Testis (tissue), 3 donors: Measurements from ENCODE around the gene ABAT. TPM values are rescaled to one million over a fixed set of nuclear protein-coding genes. Genes with fewer than 3 reads are reported as not detected.

Experiments used
- DNase-seq: peaks from one replicate; pipeline ENCODE4 v3.0.0-alpha.2; 2019
- H3K27ac ChIP-seq, 2 donors: fragments of 200-600 bp; sonication (generic); one replicate each; pipeline ENCODE4 v1.5.1; 2019
- H3K27me3 ChIP-seq: fragments of 200-600 bp; sonication (generic); one replicate; pipeline ENCODE4 v1.5.1; 2019
- H3K36me3 ChIP-seq: fragments of 200-600 bp; sonication (generic); one replicate; pipeline ENCODE4 v1.5.1; 2017; ENCODE audit warnings: low read depth; ENCODE audit errors: missing control alignments
- H3K4me1 ChIP-seq: fragments of 200-600 bp; sonication (generic); one replicate; pipeline ENCODE4 v1.5.1; 2019
- H3K4me3 ChIP-seq, 2 donors: fragments of 200-600 bp; sonication (generic); one replicate each; pipeline ENCODE4 v1.5.1; 2017 to 2019
- H3K9me3 ChIP-seq: fragments of 200-600 bp; sonication (generic); one replicate; pipeline ENCODE4 v1.5.1; 2017
- POLR2A ChIP-seq: fragments of 450-650 bp; IDR thresholded peaks from one replicate; pipeline ENCODE4 v1.6.1; 2017; ENCODE audit warnings: antibody characterized with exemption, mild to moderate bottlenecking, moderate library complexity
- WGBS, 2 donors: methylation state at CpG; one replicate each; pipeline ENCODE4 v1.1.5; 2018; 5-methylcytosine and 5-hydroxymethylcytosine counted together
- intact Hi-C: fragments of 100-400 bp; cut with DNase I; formaldehyde crosslinking; loops from one replicate; pipeline ENCODE4 v1.15.1; 2023; ENCODE audit warnings: low total_unique reads
- polyA plus RNA-seq: library from polyadenylated mRNA; stranded (reverse); fragments of 350-450 nt; fragmentation: Illumina TruSeq; extraction: RNeasy Lipid Tissue Mini Kit (QIAGEN cat#74804); gene quantifications from one replicate; pipeline ENCODE4 v1.2.3, GENCODE V29; 2014; ENCODE audit warnings: low read depth, low replicate concordance; ENCODE audit not compliant: insufficient read depth
- total RNA-seq, 2 donors: library from RNA; depleted of rRNA; stranded (reverse); fragments of >200 nt; gene quantifications; one replicate each; pipeline ENCODE4 v1.2.3, GENCODE V29; 2016
- TF ChIP-seq, protein P1 (sequence below), 3 experiments: fragments of 450-650 bp in 2 of 3; fragments of 200-600 bp in 1 of 3; sonication (generic) in 1 of 3; IDR thresholded peaks; one replicate each; pipeline ENCODE4 v1.5.1; 2016 to 2019; ENCODE audit warnings: antibody characterized with exemption in 3 of 3, mild to moderate bottlenecking in 2 of 3, moderate library complexity in 1 of 3

Gene ABAT
- total and polyA plus RNA-seq, 3 donors from 2014 or later = 25.3 to 108 (median 71.7) TPM

- 92 to 93% methylated on average over 3 of the region's 3 CpGs for WGBS, 2 donors
- intact Hi-C loops = no loop called here
- no peaks in the 10 kb centered on the region for H3K4me1 ChIP-seq
- DNase-seq = no peak
- H3K36me3 ChIP-seq = no peaks in the 10 kb centered on the region
- TF ChIP-seq, protein P1, sequence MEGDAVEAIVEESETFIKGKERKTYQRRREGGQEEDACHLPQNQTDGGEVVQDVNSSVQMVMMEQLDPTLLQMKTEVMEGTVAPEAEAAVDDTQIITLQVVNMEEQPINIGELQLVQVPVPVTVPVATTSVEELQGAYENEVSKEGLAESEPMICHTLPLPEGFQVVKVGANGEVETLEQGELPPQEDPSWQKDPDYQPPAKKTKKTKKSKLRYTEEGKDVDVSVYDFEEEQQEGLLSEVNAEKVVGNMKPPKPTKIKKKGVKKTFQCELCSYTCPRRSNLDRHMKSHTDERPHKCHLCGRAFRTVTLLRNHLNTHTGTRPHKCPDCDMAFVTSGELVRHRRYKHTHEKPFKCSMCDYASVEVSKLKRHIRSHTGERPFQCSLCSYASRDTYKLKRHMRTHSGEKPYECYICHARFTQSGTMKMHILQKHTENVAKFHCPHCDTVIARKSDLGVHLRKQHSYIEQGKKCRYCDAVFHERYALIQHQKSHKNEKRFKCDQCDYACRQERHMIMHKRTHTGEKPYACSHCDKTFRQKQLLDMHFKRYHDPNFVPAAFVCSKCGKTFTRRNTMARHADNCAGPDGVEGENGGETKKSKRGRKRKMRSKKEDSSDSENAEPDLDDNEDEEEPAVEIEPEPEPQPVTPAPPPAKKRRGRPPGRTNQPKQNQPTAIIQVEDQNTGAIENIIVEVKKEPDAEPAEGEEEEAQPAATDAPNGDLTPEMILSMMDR (IDR thresholded peaks at IDR 0.05) = no peak
- no peak for TF ChIP-seq POLR2A
- H3K4me3 ChIP-seq = no peak overlapping the region
- H3K27ac ChIP-seq = no peak overlapping the region
- H3K9me3 ChIP-seq = no peaks in the 10 kb centered on the region
- H3K27me3 ChIP-seq = no peaks in the 10 kb centered on the region
Observed at GRCh38 chr16:8808009-8808408, 133.6 kb downstream of the ABAT start.

GRCh38 chr16:8808613-8809353 lies 134.4 kb downstream of the ABAT start:
- 80 to 85% methylated on average over 11 of the region's 11 CpGs for WGBS, 2 donors
- DNase-seq = no peak
- Histone ChIP-seq H3K4me3 (no peak overlapping the region), H3K4me1 (no peaks in the 10 kb centered on the region), H3K27ac (no peak overlapping the region), H3K36me3 (no peaks in the 10 kb centered on the region), H3K27me3 (no peaks in the 10 kb centered on the region), H3K9me3 (no peaks in the 10 kb centered on the region)
- intact Hi-C loops = no loop called here
- TF ChIP-seq POLR2A = no peak
- TF ChIP-seq, protein P1 (IDR thresholded peaks at IDR 0.05) = no peak

- no peaks in the 10 kb centered on the region for H3K36me3 ChIP-seq
Observed at GRCh38 chr16:8812162-8812843, 137.9 kb downstream of the ABAT start.

DNA sequence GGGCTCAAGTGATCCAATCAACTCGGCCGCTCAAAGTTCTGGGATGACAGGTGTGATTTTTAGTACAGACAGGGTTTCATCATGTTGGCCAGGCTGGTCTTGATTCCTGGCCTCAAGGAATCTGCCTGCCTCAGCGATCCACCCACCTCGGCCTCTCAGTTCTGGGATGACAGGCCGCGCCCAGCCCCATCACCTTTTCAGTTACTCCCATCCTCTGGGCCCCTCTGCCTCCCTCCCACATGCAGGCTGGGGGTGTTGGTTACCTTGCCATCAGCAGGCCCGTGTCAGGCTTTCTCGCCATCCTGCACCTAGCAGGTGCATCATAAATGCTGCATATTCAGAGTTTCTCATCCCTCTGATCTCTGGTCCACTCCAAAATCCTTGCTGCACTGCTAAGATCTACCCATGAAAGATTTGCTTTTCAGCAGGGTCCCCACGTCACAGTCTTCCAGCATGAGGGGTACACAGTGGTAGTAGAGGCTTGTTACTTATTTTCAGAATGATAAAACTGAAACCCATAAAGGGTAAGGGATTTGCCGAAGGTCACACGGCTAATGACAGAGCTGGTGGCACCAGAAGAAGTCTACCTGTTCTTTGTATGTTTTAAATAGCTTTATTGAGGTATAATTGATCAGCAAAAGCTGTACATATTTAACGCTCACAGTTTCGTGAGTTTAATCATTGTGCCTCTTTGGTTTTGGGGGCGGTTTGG lies 139.8 kb downstream of the ABAT start:
- H3K4me3 ChIP-seq = no peak overlapping the region
- no peak for DNase-seq

More at GRCh38 chr16:8812162-8812843, 137.9 kb downstream of the ABAT start:
- Histone ChIP-seq H3K4me3 (no peak overlapping the region), H3K9me3 (no peaks in the 10 kb centered on the region), H3K27me3 (no peaks in the 10 kb centered on the region), H3K4me1 (no peaks in the 10 kb centered on the region), H3K27ac (no peak overlapping the region)
- TF ChIP-seq, protein P1 (IDR thresholded peaks at IDR 0.05) = no peak
- no peak for TF ChIP-seq POLR2A
- 73 to 84% methylated on average over 12 of the region's 12 CpGs for WGBS, 2 donors
- no peak for DNase-seq
- intact Hi-C loops = no loop called here

More for the DNA sequence above, 139.8 kb downstream of the ABAT start:
- intact Hi-C loops = no loop called here
- no peaks in the 10 kb centered on the region for H3K4me1 ChIP-seq
- TF ChIP-seq, protein P1 (IDR thresholded peaks at IDR 0.05) = no peak
- no peak for TF ChIP-seq POLR2A
- 90 to 95% methylated on average over 12 to 14 of the region's 14 CpGs for WGBS, 2 donors
- no peaks in the 10 kb centered on the region for H3K36me3 ChIP-seq
- H3K27ac ChIP-seq = no peak overlapping the region
- no peaks in the 10 kb centered on the region for H3K9me3 ChIP-seq
- H3K27me3 ChIP-seq = no peaks in the 10 kb centered on the region
